ENCODE results near the gene GAB3.
"Not testable (repeated sequence)": the region's sequence is repeated elsewhere in the genome, so short reads cannot be mapped to it uniquely, and the experiment has no call there.

The GAB3 gene

GRCh38 chrX:154654925-154655324 lies 96.0 kb downstream of the GAB3 start:
- no peaks in the 10 kb centered on the region for H4K20me1 ChIP-seq (ENCODE audit: insufficient read depth, low read length)
- H3K27ac ChIP-seq (ENCODE audit: low read length) = no peak overlapping the region
- no peaks in the 10 kb centered on the region for H3K36me3 ChIP-seq (ENCODE audit: insufficient read depth, low read length)
- DNase-seq (no peak), ATAC-seq (ENCODE audit: insufficient read depth, low read depth) (no peak)
- no peaks in the 10 kb centered on the region for H3K79me2 ChIP-seq (ENCODE audit: insufficient read depth, low read length)
- H3K9me3 ChIP-seq (ENCODE audit: insufficient read depth, low read length, severe bottlenecking) = no peaks in the 10 kb centered on the region
- H3K27me3 ChIP-seq (ENCODE audit: insufficient read depth, low read length, poor library complexity) = no peaks in the 10 kb centered on the region
- no peak overlapping the region for H2AFZ ChIP-seq (ENCODE audit: low read depth, low read length)
- H3K4me1 ChIP-seq (ENCODE audit: insufficient read depth, low read length) = no peaks in the 10 kb centered on the region
- H3K9ac ChIP-seq (ENCODE audit: low read depth, low read length) = no peak overlapping the region
- no peak overlapping the region for H3K4me2 ChIP-seq (ENCODE audit: insufficient read depth, low read length)
- H3K4me3 ChIP-seq (ENCODE audit: low read depth in 1 of 2, low read length in 2 of 2) = no peak overlapping the region
- TF ChIP-seq, protein P1, sequence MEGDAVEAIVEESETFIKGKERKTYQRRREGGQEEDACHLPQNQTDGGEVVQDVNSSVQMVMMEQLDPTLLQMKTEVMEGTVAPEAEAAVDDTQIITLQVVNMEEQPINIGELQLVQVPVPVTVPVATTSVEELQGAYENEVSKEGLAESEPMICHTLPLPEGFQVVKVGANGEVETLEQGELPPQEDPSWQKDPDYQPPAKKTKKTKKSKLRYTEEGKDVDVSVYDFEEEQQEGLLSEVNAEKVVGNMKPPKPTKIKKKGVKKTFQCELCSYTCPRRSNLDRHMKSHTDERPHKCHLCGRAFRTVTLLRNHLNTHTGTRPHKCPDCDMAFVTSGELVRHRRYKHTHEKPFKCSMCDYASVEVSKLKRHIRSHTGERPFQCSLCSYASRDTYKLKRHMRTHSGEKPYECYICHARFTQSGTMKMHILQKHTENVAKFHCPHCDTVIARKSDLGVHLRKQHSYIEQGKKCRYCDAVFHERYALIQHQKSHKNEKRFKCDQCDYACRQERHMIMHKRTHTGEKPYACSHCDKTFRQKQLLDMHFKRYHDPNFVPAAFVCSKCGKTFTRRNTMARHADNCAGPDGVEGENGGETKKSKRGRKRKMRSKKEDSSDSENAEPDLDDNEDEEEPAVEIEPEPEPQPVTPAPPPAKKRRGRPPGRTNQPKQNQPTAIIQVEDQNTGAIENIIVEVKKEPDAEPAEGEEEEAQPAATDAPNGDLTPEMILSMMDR (IDR thresholded peaks at IDR 0.05; ENCODE audit: borderline replicate concordance, extremely low read depth, low read length, poor library complexity, severe bottlenecking) = no peak
- TF ChIP-seq EZH2 (IDR thresholded peaks at IDR 0.05; ENCODE audit: borderline replicate concordance, low read depth, low read length, severe bottlenecking) = no peak

DNA sequence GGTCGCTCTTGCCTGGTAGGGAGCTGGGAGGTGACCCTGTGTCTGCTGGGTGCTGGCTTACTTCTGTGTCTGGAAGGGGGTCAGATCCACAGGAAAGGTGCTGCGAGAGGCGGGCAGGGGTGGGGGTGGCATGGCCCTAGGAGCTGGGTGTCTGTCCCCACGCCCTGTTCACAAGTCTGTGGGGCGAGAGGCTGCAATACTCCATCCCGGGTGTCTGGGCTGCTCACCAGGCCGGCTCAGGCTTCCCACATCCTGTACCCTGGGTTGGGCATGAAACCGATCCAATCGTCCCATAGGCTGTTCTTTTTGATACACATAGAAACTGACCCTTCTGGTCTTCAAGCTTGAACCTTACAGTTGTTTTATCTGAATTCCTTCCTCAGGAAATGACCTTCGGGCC lies 96.5 kb downstream of the GAB3 start:
- no peak overlapping the region for H3K4me3 ChIP-seq (ENCODE audit: low read depth in 1 of 2, low read length in 2 of 2)
- H3K4me2 ChIP-seq (ENCODE audit: insufficient read depth, low read length) = no peak overlapping the region
- no peak for DNase-seq
- no peaks in the 10 kb centered on the region for H3K27me3 ChIP-seq (ENCODE audit: insufficient read depth, low read length, poor library complexity)
- H3K27ac ChIP-seq (ENCODE audit: low read length) = no peak overlapping the region
- no peaks in the 10 kb centered on the region for H3K79me2 ChIP-seq (ENCODE audit: insufficient read depth, low read length)
- no peaks in the 10 kb centered on the region for H3K36me3 ChIP-seq (ENCODE audit: insufficient read depth, low read length)
- TF ChIP-seq EZH2 (IDR thresholded peaks at IDR 0.05; ENCODE audit: borderline replicate concordance, low read depth, low read length, severe bottlenecking) = no peak
- TF ChIP-seq, protein P1 (IDR thresholded peaks at IDR 0.05; ENCODE audit: borderline replicate concordance, extremely low read depth, low read length, poor library complexity, severe bottlenecking) = no peak
- no peaks in the 10 kb centered on the region for H3K4me1 ChIP-seq (ENCODE audit: insufficient read depth, low read length)
- H2AFZ ChIP-seq (ENCODE audit: low read depth, low read length) = no peak overlapping the region
- H3K9ac ChIP-seq (ENCODE audit: low read depth, low read length) = no peak overlapping the region
- no peaks in the 10 kb centered on the region for H4K20me1 ChIP-seq (ENCODE audit: insufficient read depth, low read length)
- no peak for ATAC-seq (ENCODE audit: insufficient read depth, low read depth)
- H3K9me3 ChIP-seq (ENCODE audit: insufficient read depth, low read length, severe bottlenecking) = no peaks in the 10 kb centered on the region

- not testable (repeated sequence) for H3K4me3 ChIP-seq (ENCODE audit: low read depth in 1 of 2, low read length in 2 of 2); DNase-seq; H3K79me2 ChIP-seq (ENCODE audit: insufficient read depth, low read length); H3K27me3 ChIP-seq (ENCODE audit: insufficient read depth, low read length, poor library complexity); H3K27ac ChIP-seq (ENCODE audit: low read length); H2AFZ ChIP-seq (ENCODE audit: low read depth, low read length); H3K9me3 ChIP-seq (ENCODE audit: insufficient read depth, low read length, severe bottlenecking); H3K4me2 ChIP-seq (ENCODE audit: insufficient read depth, low read length); ATAC-seq (ENCODE audit: insufficient read depth, low read depth); H3K36me3 ChIP-seq (ENCODE audit: insufficient read depth, low read length); H3K9ac ChIP-seq (ENCODE audit: low read depth, low read length); H3K4me1 ChIP-seq (ENCODE audit: insufficient read depth, low read length); H4K20me1 ChIP-seq (ENCODE audit: insufficient read depth, low read length)
Observed at GRCh38 chrX:154653413-154653812, 97.5 kb downstream of the GAB3 start, which contains the start of gene CTAG2. Gene CTAG2, minus strand, starts transcription at chrX:154653579. Its CDS starts 64 bp downstream, at chrX:154653515.

DNA sequence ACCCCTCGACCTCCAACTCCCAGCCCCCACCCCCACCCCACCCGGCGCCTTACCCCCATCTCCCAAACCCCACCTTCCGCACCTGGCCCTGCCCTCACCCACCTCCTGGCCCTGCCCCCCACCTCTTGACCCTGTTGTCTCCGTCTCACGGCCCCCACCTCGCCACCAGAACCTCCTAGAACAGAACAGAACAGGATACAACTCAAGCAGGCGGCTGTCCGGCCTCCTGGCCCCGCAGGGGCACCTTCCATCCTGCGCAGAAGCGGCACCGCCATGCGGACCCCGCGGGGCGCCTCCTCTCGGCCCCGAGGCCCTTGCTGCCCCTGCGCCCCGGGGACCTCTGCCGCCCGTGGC lies 97.9 kb downstream of the GAB3 start:
- no peak for ATAC-seq (ENCODE audit: insufficient read depth, low read depth)
- no peak overlapping the region for H3K4me3 ChIP-seq (ENCODE audit: low read depth in 1 of 2, low read length in 2 of 2)
- H3K9me3 ChIP-seq (ENCODE audit: insufficient read depth, low read length, severe bottlenecking) = no peaks in the 10 kb centered on the region

More for the DNA sequence above, 97.9 kb downstream of the GAB3 start:
- no peak for TF ChIP-seq EZH2 (IDR thresholded peaks at IDR 0.05; ENCODE audit: borderline replicate concordance, low read depth, low read length, severe bottlenecking)
- TF ChIP-seq, protein P1 (IDR thresholded peaks at IDR 0.05; ENCODE audit: borderline replicate concordance, extremely low read depth, low read length, poor library complexity, severe bottlenecking) = no peak
- Histone ChIP-seq H3K36me3 (ENCODE audit: insufficient read depth, low read length) (no peaks in the 10 kb centered on the region), H3K27me3 (ENCODE audit: insufficient read depth, low read length, poor library complexity) (no peaks in the 10 kb centered on the region), H3K4me1 (ENCODE audit: insufficient read depth, low read length) (no peaks in the 10 kb centered on the region), H4K20me1 (ENCODE audit: insufficient read depth, low read length) (no peaks in the 10 kb centered on the region), H2AFZ (ENCODE audit: low read depth, low read length) (no peak overlapping the region), H3K9ac (ENCODE audit: low read depth, low read length) (no peak overlapping the region), H3K4me2 (ENCODE audit: insufficient read depth, low read length) (no peak overlapping the region), H3K79me2 (ENCODE audit: insufficient read depth, low read length) (no peaks in the 10 kb centered on the region), H3K27ac (ENCODE audit: low read length) (no peak overlapping the region)
- DNase-seq = no peak
